RWPE1 (cell line): ENCODE measurements around the gene ANAPC4.

Experiments
- CTCF ChIA-PET: fragments of 350-600 bp; sonication (Branson Sonifier 250); formaldehyde crosslinking; extraction: SDS; loops from one replicate; lab custom pipeline; 2021; lab: Yijun Ruan, JAX
- POLR2A ChIA-PET: fragments of 400-600 bp; formaldehyde crosslinking; extraction: SDS; loops from one replicate; lab custom pipeline; 2020; ENCODE audit warnings: antibody characterized with exemption; ENCODE audit not compliant: low non-redundant PET; lab: Yijun Ruan, JAX
- DNase-seq: peaks from one replicate; pipeline ENCODE4 v3.0.0; 2012; ENCODE audit warnings: low spot score
- H3K27ac ChIP-seq: fragments of 450-650 bp; 2 replicates; pipeline ENCODE4 v1.5.1; 2017
- TF ChIP-seq, protein P1 (sequence below): fragments of 450-650 bp; conservative IDR thresholded peaks from 2 replicates; pipeline ENCODE4 v1.5.1; 2017; ENCODE audit warnings: low read depth, mild to moderate bottlenecking

The ANAPC4 gene

DNA sequence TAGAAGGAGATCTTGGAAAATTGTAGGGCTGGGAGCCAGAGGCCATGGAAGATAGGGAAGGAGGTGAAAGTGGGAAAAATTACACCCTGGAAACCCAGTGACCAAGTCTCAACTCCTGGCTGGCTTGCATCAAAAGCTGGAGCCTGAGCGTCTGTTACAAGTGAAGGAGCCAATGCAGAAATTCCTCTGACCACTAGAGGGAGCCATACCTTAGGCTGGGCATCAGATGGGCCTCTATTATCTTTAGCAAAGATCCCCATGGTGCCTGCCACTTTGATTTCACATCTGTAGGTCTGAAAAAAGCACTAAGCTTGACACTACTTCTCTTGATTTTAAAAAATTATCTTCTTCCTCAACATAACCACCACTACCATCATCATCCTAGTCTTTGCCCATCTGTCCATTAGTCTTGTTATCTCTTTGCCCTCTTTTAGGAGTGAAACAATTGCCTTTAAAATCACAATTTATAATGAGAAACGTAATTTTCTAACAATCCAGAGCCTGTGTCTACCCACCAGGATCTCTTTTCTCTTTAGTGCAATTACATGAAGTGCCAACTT is 62.9 kb downstream of the ANAPC4 start:
- ChIA-PET CTCF (interaction anchor here (0.6 to 5.1 kb wide), 15 partner anchors 9 to 936 kb away, joined by 3 to 42 read pairs (median 3); no protein-coding TSS in a partner anchor), POLR2A (no interaction called here)
- TF ChIP-seq, protein P1, sequence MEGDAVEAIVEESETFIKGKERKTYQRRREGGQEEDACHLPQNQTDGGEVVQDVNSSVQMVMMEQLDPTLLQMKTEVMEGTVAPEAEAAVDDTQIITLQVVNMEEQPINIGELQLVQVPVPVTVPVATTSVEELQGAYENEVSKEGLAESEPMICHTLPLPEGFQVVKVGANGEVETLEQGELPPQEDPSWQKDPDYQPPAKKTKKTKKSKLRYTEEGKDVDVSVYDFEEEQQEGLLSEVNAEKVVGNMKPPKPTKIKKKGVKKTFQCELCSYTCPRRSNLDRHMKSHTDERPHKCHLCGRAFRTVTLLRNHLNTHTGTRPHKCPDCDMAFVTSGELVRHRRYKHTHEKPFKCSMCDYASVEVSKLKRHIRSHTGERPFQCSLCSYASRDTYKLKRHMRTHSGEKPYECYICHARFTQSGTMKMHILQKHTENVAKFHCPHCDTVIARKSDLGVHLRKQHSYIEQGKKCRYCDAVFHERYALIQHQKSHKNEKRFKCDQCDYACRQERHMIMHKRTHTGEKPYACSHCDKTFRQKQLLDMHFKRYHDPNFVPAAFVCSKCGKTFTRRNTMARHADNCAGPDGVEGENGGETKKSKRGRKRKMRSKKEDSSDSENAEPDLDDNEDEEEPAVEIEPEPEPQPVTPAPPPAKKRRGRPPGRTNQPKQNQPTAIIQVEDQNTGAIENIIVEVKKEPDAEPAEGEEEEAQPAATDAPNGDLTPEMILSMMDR: peak; percentile 85
- H3K27ac ChIP-seq: no peak overlapping the region
- DNase-seq: peak; percentile 66

DNA sequence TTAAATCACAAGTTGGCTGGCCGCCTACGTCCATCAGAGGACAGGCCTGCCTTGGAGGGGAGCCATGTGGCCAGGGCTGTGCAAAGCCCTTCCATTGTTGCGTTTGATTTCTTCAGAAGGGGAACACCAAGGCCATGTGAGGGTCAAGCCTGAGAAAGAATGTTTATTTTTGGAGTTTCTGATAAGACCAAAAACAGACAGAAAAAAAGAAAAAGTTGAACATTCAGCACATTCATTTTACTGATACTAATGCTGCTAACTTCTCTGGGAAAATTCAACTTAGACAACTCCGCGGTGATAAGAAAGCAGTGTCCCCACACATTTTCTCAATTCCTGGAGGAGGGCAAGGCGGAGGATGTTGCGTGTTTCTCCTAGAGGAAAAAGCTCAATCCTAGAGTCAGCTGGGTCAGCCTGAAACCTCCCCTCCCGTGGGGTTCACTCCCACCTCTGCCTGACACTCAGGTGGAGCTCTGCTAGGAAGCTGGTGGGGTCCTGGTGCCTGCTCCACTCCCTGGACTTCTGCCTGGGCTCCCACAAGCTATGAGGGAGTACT is 63.5 kb downstream of the ANAPC4 start:
- no peak overlapping the region for H3K27ac ChIP-seq
- TF ChIP-seq, protein P1: no peak
- ChIA-PET CTCF (interaction anchor here (0.6 to 5.1 kb wide), 10 partner anchors 10 to 1245 kb away, joined by 3 to 42 read pairs (median 4); no protein-coding TSS in a partner anchor), POLR2A (no interaction called here)
- no peak for DNase-seq

DNA sequence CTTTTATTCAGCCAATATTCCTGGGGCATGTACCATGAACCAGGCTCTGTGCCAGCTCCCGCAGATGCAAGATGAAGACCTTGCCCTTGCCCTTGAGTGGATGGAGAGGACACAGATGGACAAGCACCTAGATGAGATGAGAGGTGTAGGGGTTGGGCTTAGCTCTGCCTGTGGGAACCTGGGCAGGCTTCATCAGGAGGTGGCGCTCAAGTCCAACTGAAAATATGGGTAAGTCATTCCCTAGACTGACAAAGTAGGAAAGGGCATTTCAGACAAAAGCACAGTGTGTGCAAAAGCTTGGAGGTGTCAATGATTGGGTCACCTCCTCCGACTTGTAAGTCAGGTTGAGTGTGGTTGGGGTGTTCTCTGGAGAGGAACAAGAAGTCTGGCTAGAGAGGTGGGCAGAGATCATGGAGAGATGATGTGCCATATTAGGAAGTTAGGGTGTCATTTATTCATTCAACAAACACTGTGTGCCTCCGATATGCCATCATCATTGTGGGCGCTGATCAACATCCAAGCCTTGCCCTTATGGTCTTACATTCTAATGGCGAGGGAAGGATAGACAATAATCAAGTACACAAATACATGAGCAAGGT is 64.6 kb downstream of the ANAPC4 start:
- CTCF ChIA-PET: interaction anchor here (0.6 to 5.1 kb wide), 15 partner anchors 11 to 1245 kb away, joined by 3 to 42 read pairs (median 4); no protein-coding TSS in a partner anchor
- DNase-seq: peak; percentile 47
- TF ChIP-seq, protein P1: peak; percentile 56
- no peak overlapping the region for H3K27ac ChIP-seq
- POLR2A ChIA-PET: no interaction called here

- TF ChIP-seq, protein P1: no peak
- DNase-seq: no peak
- ChIA-PET POLR2A (no interaction called here), CTCF (interaction anchor here (0.7 to 5.1 kb wide), 2 partner anchors 325 to 382 kb away, joined by 3 to 42 read pairs; no protein-coding TSS in a partner anchor)
- H3K27ac ChIP-seq: no peak overlapping the region
These were observed 65.8 kb downstream of the ANAPC4 start for GRCh38 chr4:25442863-25443307.

- no peak overlapping the region for H3K27ac ChIP-seq
- CTCF ChIA-PET: interaction anchor here (5.1 kb wide), 1 partner anchor 324 kb away, joined by 42 read pairs; no protein-coding TSS in a partner anchor
- no peak for DNase-seq
- POLR2A ChIA-PET: no interaction called here
- TF ChIP-seq, protein P1: no peak
These were observed 66.8 kb downstream of the ANAPC4 start for GRCh38 chr4:25443851-25444250.

DNA sequence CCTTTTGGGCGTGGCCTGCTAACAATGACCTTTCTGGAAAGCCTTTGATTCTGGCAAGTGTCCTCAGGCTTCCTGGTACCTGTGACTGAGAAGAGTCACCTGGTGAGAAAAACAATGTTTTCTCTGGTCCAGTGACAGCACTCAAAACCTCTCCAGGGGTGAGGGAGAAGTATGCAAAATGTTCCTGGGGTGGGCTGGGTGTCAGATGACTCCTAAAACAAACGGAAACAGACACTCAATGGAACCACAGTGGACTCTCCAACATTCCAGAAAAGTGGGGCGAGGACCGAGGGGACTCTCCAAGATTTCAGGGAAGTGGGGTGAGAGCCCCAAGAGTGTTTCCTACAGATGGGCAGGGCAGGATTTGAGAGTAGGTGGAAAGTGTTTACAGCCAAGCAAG is 69.5 kb downstream of the ANAPC4 start:
- ChIA-PET POLR2A (no interaction called here), CTCF (no interaction called here)
- TF ChIP-seq, protein P1: no peak
- no peak for DNase-seq
- no peak overlapping the region for H3K27ac ChIP-seq
